GM18502 (cell line): ENCODE data around the gene OXCT2.
"Not testable (repeated sequence)": the region's sequence is repeated elsewhere in the genome, so short reads cannot be mapped to it uniquely, and the experiment has no call there.

ENCODE experiments used
- ATAC-seq: cut with Tn5 transposase; IDR thresholded peaks from one replicate; pipeline ENCODE4 v1.9.1; 2021; ENCODE audit warnings: mild to moderate bottlenecking; ENCODE audit not compliant: unreplicated experiment, poor library complexity

OXCT2 gene

DNA sequence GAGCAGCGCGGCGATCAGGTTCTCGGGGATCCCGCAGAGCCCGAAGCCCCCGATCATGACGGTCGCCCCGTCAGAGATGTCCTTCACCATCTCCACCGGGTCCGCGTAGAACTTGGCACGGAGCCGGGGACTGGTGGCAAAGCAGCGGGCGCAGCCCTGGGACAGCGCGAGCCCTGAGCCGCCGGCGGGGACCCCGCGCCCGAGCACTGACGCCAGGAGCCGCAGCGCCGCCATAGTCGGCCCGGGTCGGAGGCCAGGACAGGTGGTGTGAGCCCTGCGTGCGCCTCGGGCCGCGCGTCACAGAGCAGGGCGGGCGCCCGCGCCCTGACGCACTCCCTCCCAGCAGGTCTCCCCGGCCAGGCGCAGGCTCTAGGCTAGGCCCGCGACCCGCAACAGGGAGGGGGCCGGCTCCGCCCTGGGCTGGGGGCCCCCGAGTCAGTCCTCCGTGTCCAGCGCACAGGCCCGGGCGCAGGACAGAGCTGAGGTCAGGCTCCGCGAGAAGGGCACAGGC is at the start of gene OXCT2:
OXCT2 (minus strand) TSS at position 327 of the 511 bp plus-strand sequence; CDS start at position 234, 93 bp downstream.
- not testable (repeated sequence) for ATAC-seq

DNA sequence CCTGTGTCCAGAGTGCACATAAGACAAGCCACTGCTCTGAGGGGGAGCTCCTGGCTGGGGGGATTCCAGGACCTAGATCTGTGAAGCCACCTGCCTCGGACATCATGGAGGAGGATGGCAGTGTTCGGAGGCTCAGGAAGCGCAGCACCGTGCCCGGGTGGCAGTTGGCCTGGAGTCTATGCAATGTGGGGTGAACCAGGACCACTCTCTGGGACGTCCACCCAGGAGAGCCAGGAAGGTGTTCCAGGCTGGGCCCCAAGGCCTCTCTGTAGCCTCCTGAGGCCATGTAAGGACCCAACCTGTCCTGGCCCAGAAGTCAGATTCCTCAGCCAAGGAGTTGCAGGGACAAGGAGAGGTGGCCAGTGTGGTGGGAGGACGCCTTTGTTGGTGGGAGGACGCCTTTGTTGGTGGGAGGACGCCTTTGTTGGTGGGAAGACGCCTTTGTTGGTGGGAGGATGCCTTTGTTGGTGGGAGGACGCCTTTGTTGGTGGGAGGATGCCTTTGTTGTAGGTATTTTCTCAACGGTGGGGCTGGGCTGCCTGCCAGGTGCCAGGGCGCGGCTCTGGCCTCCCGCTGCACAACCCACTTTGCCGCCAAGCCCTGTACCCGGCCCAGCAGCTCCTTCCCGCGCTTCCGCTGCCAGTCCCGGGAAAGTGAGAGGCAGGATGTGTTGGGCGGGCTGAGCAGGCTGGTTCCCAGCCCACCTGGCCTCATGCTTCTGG is 48.1 kb upstream of the OXCT2 start:
- no peak for ATAC-seq

- ATAC-seq = no peak
Measured at GRCh38 chr1:39818482-39818881, 47.3 kb upstream of the OXCT2 start.

DNA sequence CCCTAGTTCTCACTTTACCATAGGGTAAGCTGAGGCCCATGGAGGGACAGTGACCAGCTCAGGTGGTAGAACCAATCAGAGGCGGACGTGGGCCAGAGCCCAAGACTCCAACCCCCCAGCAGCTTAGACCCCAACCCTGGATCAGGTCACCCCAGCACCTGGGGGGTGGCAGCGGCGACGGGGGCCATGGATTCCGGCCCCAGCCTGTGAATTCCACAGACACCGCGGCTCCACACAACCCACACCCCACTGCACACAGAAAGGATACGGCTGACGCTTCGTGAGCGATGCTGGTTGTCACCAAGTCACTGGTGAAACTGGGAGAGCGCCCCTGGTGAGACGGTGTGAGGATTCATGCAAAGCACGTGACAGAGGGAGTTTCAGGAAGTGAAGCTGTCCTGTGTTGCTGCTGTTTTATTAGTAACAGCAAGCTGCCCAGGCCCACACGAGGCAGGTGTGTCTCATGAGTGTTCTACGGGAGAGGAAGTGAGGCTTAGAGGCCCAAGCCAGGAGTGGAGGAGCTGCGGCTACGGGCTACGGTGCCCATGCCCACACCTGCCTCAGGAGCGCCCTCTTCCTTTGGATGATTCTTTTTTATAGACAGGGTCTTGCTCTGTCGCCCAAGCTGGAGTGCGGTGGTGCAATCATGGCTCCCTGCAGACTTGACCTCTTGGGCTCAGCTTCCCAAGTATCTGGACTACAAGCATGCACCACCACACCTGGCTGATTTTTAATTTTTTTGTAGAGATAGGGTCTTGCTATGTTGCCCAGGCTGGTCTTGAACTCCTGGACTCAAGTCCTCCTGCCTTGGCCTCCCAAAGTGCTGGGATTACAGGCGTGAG is 46.2 kb upstream of the OXCT2 start:
- peak; percentile 81 for ATAC-seq

- peak; percentile 57 for ATAC-seq
Measured at GRCh38 chr1:39816415-39817090, 45.4 kb upstream of the OXCT2 start.

- no peak for ATAC-seq
Measured at GRCh38 chr1:39812913-39813312, 41.8 kb upstream of the OXCT2 start.

GRCh38 chr1:39808784-39809517 is 37.8 kb upstream of the OXCT2 start:
- ATAC-seq = no peak

GRCh38 chr1:39805385-39805784 is 34.2 kb upstream of the OXCT2 start:
- ATAC-seq = no peak

DNA sequence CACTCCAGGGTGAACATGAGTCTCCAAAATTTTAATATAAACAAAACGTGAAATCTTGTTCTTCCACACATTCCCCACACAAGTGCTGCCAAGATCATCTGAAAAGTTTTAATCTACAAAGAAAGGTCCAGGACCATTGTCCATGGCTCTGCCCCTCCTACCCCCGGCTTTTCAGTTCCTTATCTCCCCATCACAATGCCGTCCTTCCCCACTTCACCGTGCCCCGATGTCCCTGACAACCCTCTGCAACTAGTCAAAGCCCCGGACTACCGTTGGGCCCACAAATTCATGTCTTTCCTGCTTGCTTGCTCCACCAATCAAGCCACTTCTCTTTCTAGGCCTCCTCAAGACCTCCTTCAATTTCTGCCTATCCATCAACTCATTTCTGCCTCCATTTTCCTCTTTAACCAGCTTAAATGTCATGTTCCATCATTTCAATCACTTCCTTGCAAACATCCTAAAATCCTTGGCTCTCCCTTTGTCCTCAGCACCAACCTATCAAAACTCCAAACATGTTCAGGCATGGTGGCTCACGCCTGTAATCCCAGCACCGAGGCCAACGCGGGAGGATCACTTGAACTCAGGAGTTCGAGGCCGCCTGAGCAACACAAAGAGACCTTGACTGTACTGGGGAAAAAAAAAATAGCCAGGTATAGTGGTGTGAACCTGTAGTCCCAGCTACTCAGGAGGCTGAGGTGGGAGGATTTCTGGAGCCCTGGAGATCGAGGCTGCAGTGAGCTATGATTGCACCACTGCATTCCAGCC is 31.5 kb upstream of the OXCT2 start:
- ATAC-seq = no peak

GRCh38 chr1:39800471-39800835 is 29.3 kb upstream of the OXCT2 start:
- ATAC-seq = no peak

DNA sequence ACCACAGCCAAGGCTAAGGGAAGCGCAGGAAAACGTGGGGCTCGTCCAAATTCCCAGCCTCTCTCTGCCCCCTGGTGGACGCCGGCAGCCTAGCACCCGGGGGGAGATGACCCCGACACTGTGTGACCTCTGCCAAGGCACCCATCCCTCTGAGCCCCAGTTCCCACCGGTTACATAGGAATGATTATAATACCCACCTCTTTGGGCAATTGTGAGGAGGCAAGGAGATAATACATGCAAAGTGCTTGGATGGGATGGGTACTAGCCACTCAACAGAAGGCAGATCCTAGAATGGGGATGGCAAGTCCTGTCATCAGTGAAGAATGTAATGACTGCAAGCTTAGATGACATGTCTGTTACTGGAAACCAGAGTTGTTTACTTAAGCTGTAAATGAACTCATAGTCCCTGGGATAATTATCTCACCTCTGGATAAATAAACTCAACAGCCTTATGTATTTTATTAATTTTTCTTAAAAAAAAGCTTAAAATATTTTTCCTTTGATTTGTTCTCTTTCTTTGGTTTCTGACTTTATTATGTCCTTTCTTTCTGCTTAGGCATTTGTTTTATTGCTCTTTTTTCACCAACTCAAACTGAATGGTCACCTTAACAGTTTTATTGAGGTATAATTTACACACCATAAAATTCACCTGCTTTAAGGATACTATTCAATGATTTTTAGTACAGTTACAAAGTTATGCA is 28.8 kb upstream of the OXCT2 start:
- ATAC-seq = peak; percentile 66

DNA sequence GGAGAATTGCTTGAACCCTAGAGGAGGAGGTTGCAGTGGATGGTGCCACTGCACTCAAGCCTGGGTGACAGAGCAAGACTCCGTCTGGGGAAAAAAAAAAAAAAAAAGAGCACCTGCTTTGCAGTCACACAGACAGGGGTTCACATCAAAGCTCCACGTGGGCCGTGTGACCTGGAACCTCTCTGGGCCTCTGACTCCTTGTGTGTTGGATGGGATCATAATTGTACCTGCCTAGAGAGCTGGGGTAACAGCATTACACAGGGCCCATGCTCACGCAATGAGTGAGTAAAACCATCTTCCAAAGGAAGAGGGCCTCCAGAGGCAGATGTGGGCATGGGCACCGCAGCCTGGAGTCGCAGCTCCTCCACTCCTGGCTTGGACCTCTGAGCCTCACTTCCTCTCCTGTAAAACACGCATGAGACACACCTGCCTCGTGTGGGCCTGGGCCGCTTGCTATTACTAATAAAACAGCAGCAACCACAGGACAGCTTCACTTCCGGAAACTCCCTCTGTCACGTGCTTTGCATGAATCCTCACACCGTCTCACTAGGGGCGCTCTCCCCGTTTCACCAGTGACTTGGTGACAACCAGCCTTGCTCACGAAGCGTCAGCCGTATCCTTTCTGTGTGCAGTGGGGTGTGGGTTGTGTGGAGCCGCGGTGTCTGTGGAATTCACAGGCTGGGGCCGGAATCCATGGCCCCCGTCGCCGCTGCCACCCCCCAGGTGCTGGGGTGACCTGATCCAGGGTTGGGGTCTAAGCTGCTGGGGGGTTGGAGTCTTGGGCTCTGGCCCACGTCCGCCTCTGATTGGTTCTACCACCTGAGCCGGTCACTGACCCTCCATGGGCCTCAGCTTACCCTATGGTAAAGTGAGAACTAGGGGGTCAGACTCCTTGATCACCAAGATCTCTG is 28.0 kb upstream of the OXCT2 start:
- ATAC-seq = peak; percentile 82

DNA sequence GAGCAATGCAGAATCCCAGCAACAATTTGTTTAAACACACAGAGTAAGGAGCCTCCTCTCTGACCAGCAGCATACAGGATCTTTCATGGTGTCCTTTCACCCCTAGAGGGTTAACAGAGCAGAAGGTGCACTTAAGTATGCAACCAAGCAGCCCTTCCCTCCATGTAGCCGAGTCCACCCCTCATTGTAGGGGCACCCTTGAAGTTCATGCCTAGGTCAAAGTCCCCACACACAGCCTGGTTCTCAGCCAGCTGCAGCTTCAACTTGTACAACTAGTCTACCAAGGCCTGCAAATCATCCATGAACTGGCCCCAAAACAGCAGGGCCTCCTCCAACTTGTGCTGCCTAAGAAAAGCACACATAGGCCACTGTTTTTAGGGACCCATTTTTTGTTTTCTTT is 24.5 kb upstream of the OXCT2 start:
- no peak for ATAC-seq

DNA sequence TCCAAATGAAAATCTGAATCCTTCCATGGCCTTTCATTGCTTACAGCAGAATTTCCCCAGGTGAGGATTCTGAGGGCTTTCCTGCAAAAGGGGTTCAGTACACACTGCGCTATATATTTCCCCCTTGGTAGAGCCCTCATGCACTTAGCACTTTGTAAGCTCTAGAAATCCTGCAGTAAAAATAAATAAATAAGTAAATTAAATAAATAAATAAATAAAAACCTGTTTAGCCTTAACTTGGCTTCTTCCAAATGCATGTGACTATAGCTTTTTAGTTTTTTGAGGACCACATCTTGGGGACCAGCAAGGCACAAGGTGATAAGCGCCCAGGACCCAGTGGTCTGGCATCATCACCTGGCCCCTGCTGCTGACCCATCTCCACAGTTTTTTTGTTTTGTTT is 20.7 kb upstream of the OXCT2 start:
- ATAC-seq = no peak

GRCh38 chr1:39789571-39790110 is 18.5 kb upstream of the OXCT2 start:
- no peak for ATAC-seq

- no peak for ATAC-seq
Measured at GRCh38 chr1:39788758-39789570, 17.8 kb upstream of the OXCT2 start, which contains the start of gene BMP8B. Gene BMP8B (minus strand): TSS chr1:39788865. CDS start chr1:39788485, 380 bp downstream.

DNA sequence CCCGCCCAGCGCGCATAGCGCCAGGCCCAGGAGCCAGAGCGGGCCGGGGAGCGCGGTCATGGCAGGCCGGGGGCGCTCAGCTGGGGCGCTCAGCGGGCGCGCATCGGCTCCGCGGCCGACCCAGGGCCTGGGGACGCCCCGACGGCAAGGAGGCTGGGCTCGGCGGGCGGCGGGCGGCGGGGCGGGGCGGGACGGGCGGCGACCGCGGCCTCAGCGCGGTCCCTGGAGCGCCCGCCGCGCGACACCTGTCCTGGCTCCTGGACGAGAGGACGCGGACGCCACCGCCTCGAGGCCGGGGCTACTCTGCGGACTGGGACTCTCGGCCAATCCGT is 17.2 kb upstream of the OXCT2 start:
- no peak for ATAC-seq
